ENCODE measurements around the gene EXOC2. TPM values are rescaled to one million over a fixed set of nuclear protein-coding genes. Genes with fewer than 3 reads are reported as not detected.

Gene EXOC2
- total and polyA plus RNA-seq, 2 of the 13 experiments (the other 11 are each of a cell fraction or from before 2014, with no cell fraction given), result 12.6 to 22.9 TPM

DNA sequence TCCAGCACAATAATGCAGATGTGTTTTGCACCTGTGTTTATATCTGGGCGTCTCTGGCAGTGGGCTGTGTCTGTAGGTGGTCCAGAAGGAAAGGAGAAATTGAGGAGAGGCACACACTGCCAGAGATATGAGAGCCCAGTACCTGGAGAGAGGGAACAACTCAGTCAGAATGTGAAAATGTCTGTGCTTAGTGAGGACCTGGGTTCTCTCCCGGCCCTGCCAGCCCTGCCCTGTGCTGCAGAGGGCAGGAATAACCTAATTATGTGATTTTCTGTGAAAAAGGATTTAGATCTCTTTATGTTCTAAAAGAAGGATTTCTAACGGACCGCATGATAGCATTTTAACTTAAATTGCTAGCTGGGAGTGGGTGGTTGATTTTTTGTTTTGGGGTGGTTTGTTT lies 8.3 kb upstream of the EXOC2 start:
- intact Hi-C loops (cut with micrococcal nuclease; ENCODE audit: unreplicated experiment), result no loop called here
- ATAC-seq, result no peak; the same call in 2 of the 3 replicates
- BruUV-seq (replicated peaks), result no TSS peak

More for the DNA sequence above, 8.3 kb upstream of the EXOC2 start:
- CTCF ChIA-PET (ENCODE audit: low intra/inter-chr PET ratio, low total read pairs), result interaction anchor here (1.7 kb wide), 1 partner anchor 107 kb away, joined by 4 read pairs; no protein-coding TSS in a partner anchor
- H2AFZ ChIP-seq (ENCODE audit: low read length), result no peak overlapping the region
- in situ Hi-C loops (cut with HindIII; ENCODE audit: extremely low pct_ligation_motif_present, low pct_unique_long_range_greater_than_20kb), result no loop called here
- H3K79me2 ChIP-seq (ENCODE audit: insufficient read depth, low read length), result no peaks in the 10 kb centered on the region
- 13% methylated on average over 4 of the region's 4 CpGs for WGBS (ENCODE audit: low lambda C conversion rate)
- FAIRE-seq (no peak), DNase-seq (ENCODE audit: low spot score) (no peak)
- no peak for TF ChIP-seq ZNF530 (CRISPR knock-in tag; IDR thresholded peaks at IDR 0.05; ENCODE audit: low read depth)
- TF ChIP-seq, protein P1, sequence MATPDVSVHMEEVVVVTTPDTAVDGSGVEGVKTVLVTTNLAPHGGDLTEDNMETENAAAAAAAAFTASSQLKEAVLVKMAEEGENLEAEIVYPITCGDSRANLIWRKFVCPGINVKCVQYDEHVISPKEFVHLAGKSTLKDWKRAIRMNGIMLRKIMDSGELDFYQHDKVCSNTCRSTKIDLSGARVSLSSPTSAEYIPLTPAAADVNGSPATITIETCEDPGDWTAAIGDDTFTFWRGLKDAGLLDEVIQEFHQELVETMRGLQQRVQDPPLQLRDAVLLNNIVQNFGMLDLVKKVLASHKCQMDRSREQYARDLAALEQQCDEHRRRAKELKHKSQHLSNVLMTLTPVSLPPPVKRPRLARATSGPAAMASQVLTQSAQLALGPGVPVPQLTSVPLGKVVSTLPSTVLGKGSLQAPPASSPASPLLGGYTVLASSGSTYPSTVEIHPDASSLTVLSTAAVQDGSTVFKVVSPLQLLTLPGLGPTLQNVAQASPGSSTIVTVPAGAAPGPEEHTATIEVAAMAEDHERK (CRISPR knock-in tag; IDR thresholded peaks at IDR 0.05; ENCODE audit: low read depth), result no peak
- TF ChIP-seq, protein P2, sequence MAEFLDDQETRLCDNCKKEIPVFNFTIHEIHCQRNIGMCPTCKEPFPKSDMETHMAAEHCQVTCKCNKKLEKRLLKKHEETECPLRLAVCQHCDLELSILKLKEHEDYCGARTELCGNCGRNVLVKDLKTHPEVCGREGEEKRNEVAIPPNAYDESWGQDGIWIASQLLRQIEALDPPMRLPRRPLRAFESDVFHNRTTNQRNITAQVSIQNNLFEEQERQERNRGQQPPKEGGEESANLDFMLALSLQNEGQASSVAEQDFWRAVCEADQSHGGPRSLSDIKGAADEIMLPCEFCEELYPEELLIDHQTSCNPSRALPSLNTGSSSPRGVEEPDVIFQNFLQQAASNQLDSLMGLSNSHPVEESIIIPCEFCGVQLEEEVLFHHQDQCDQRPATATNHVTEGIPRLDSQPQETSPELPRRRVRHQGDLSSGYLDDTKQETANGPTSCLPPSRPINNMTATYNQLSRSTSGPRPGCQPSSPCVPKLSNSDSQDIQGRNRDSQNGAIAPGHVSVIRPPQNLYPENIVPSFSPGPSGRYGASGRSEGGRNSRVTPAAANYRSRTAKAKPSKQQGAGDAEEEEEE (CRISPR knock-in tag; IDR thresholded peaks at IDR 0.05; ENCODE audit: borderline replicate concordance), result no peak
- TF ChIP-seq, protein P3, sequence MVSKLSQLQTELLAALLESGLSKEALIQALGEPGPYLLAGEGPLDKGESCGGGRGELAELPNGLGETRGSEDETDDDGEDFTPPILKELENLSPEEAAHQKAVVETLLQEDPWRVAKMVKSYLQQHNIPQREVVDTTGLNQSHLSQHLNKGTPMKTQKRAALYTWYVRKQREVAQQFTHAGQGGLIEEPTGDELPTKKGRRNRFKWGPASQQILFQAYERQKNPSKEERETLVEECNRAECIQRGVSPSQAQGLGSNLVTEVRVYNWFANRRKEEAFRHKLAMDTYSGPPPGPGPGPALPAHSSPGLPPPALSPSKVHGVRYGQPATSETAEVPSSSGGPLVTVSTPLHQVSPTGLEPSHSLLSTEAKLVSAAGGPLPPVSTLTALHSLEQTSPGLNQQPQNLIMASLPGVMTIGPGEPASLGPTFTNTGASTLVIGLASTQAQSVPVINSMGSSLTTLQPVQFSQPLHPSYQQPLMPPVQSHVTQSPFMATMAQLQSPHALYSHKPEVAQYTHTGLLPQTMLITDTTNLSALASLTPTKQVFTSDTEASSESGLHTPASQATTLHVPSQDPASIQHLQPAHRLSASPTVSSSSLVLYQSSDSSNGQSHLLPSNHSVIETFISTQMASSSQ (IDR thresholded peaks at IDR 0.05; ENCODE audit: low read depth), result no peak
- TF ChIP-seq, protein P3 (CRISPR knock-in tag; IDR thresholded peaks at IDR 0.05; ENCODE audit: borderline replicate concordance), result no peak
- TF ChIP-seq, protein P4, sequence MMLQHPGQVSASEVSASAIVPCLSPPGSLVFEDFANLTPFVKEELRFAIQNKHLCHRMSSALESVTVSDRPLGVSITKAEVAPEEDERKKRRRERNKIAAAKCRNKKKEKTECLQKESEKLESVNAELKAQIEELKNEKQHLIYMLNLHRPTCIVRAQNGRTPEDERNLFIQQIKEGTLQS (CRISPR knock-in tag; IDR thresholded peaks at IDR 0.05), result no peak
- TF ChIP-seq, protein P5, sequence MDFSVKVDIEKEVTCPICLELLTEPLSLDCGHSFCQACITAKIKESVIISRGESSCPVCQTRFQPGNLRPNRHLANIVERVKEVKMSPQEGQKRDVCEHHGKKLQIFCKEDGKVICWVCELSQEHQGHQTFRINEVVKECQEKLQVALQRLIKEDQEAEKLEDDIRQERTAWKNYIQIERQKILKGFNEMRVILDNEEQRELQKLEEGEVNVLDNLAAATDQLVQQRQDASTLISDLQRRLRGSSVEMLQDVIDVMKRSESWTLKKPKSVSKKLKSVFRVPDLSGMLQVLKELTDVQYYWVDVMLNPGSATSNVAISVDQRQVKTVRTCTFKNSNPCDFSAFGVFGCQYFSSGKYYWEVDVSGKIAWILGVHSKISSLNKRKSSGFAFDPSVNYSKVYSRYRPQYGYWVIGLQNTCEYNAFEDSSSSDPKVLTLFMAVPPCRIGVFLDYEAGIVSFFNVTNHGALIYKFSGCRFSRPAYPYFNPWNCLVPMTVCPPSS (IDR thresholded peaks at IDR 0.05), result no peak
- no peak for TF ChIP-seq NCOR1 (IDR thresholded peaks at IDR 0.05; ENCODE audit: borderline replicate concordance, low read length)
- TF ChIP-seq, protein P6, sequence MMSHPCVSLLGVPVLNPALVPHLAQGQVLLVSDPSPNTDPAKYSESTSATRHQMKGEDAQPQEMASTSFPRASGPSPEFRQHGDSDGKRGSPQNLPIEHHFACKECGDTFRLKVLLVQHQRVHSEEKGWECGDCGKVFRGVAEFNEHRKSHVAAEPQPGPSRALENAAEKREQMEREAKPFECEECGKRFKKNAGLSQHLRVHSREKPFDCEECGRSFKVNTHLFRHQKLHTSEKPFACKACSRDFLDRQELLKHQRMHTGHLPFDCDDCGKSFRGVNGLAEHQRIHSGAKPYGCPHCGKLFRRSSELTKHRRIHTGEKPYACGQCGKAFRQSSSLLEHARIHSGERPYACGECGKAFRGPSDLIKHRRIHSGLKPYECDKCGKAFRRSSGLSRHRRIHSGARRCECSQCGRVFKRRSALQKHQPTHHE (CRISPR knock-in tag; IDR thresholded peaks at IDR 0.05; ENCODE audit: borderline replicate concordance), result no peak
- TF ChIP-seq, protein P7, sequence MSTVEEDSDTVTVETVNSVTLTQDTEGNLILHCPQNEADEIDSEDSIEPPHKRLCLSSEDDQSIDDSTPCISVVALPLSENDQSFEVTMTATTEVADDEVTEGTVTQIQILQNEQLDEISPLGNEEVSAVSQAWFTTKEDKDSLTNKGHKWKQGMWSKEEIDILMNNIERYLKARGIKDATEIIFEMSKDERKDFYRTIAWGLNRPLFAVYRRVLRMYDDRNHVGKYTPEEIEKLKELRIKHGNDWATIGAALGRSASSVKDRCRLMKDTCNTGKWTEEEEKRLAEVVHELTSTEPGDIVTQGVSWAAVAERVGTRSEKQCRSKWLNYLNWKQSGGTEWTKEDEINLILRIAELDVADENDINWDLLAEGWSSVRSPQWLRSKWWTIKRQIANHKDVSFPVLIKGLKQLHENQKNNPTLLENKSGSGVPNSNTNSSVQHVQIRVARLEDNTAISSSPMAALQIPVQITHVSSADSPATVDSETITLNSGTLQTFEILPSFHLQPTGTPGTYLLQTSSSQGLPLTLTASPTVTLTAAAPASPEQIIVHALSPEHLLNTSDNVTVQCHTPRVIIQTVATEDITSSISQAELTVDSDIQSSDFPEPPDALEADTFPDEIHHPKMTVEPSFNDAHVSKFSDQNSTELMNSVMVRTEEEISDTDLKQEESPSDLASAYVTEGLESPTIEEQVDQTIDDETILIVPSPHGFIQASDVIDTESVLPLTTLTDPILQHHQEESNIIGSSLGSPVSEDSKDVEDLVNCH (CRISPR knock-in tag; IDR thresholded peaks at IDR 0.05), result no peak
- H3K9me3 ChIP-seq (ENCODE audit: low read length), result no peaks in the 10 kb centered on the region
- no peak overlapping the region for H3K27ac ChIP-seq (ENCODE audit: extremely low read length, insufficient read depth, low read length)
- H3K4me1 ChIP-seq (ENCODE audit: insufficient read depth, low read length), result no peaks in the 10 kb centered on the region
- no peak overlapping the region for H3K9ac ChIP-seq (ENCODE audit: insufficient read depth, low read depth, low read length)
- H3K36me3 ChIP-seq (replicated peaks in 1 of 2; ENCODE audit: control insufficient read depth in 1 of 2, insufficient read depth in 2 of 2, low read length in 2 of 2), result no peaks in the 10 kb centered on the region
- H3K27me3 ChIP-seq (ENCODE audit: control insufficient read depth in 1 of 2, insufficient read depth in 2 of 2, low read length in 2 of 2), result peaks cover 2 to 44% of the 10 kb centered on the region in 2 experiments; a peak in 3 of 5 replicates
- no peaks in the 10 kb centered on the region for H4K20me1 ChIP-seq (ENCODE audit: insufficient read depth, low read length)
- POLR2A ChIA-PET, result no interaction called here
- no peak overlapping the region for H3K4me2 ChIP-seq (ENCODE audit: low read depth, low read length)
- no peak overlapping the region for H3K4me3 ChIP-seq (replicated peaks in 1 of 3; ENCODE audit: insufficient read depth in 1 of 3, low read depth in 2 of 3, low read length in 3 of 3)

All from HepG2 (cell line).